GM10266 (cell line): ENCODE measurements around the gene PHKB.

ENCODE experiments used
- DNase-seq: peaks from one replicate; pipeline ENCODE4 v3.0.0; 2012; ENCODE audit errors: extremely low spot score
- TF ChIP-seq, protein P1 (sequence below): IDR thresholded peaks from 2 replicates; pipeline ENCODE4 v1.5.1; 2012; ENCODE audit warnings: mild to moderate bottlenecking, low read depth; ENCODE audit not compliant: control insufficient read depth, insufficient read depth; ENCODE audit errors: missing control alignments

The PHKB gene

DNA sequence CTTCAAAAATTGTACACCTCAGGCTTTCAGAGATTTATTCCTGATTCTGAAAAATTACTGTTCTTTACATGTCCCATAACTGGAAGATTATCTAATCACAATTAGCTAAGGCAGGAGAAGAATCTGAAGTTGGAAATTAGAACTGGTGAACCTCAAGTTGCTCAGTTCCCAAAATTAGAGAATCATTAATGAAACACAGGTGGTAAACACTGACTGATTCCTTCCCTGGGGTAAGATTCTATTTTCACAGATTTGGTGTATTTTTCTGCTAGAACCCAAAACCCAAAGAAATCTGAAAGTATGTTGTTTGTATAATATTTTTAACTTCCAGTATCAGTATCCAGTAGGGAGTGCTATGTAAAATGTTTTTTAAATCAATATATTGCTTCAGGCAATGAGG is 25.7 kb downstream of the PHKB start:
- TF ChIP-seq, protein P1, sequence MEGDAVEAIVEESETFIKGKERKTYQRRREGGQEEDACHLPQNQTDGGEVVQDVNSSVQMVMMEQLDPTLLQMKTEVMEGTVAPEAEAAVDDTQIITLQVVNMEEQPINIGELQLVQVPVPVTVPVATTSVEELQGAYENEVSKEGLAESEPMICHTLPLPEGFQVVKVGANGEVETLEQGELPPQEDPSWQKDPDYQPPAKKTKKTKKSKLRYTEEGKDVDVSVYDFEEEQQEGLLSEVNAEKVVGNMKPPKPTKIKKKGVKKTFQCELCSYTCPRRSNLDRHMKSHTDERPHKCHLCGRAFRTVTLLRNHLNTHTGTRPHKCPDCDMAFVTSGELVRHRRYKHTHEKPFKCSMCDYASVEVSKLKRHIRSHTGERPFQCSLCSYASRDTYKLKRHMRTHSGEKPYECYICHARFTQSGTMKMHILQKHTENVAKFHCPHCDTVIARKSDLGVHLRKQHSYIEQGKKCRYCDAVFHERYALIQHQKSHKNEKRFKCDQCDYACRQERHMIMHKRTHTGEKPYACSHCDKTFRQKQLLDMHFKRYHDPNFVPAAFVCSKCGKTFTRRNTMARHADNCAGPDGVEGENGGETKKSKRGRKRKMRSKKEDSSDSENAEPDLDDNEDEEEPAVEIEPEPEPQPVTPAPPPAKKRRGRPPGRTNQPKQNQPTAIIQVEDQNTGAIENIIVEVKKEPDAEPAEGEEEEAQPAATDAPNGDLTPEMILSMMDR, result no peak
- DNase-seq, result no peak

DNA sequence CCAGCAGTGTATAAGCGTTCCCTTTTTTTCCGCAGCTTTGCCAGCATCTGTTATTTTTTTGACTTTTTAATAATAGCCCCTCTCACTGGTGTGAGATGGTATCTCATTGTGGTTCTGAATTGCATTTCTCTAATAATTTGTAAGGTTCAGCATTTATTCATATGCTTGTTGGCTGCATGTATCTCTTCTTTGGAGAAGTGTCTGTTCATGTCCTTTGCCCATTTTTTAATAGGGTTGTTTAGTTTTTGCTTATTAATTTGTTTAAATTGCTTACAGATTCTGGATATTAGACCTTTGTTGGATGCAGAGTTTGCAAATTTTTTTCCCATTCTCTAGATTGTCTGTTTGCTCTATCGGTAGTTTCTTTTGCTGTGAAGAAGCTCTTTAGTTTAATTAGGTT is 26.9 kb downstream of the PHKB start:
- TF ChIP-seq, protein P1, result no peak
- no peak for DNase-seq

DNA sequence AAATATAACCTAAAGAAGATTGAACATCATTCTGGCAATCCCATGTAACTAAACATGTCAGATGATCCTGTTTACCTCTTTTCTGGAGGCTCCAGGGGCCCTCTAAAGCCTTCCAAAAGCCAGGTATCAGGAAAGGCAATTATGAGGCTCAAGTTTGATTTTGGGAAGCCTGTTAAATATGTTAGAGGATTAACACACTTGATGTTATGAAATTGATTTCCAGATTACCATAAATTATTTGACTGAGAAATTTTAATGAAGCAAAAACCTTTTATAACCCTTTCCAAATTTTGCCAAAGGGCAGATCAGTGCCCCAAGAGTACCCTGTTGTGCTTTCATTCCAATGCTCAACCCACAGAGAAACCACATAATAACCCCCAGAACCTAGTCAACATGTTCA is 29.3 kb downstream of the PHKB start:
- TF ChIP-seq, protein P1, result no peak
- DNase-seq, result no peak

DNA sequence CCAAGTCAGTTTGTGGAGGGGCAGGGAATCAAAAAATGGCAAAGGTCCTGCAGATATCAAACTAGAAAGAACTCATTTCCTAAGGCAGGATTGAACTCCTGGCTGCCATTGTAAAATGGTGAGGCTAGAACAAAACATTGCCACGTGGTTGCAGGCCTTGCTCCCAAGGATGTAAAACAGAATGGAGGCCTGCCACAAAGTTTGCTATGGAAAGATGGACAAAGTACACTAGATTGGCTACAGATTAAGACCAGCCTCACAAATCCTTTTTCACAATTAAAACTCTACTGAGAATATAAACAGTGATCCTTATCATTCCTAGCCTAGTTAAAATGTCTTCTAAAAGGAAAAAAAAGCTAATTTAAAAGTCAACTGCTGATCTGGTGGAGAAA is 30.9 kb downstream of the PHKB start:
- TF ChIP-seq, protein P1, result no peak
- no peak for DNase-seq

DNA sequence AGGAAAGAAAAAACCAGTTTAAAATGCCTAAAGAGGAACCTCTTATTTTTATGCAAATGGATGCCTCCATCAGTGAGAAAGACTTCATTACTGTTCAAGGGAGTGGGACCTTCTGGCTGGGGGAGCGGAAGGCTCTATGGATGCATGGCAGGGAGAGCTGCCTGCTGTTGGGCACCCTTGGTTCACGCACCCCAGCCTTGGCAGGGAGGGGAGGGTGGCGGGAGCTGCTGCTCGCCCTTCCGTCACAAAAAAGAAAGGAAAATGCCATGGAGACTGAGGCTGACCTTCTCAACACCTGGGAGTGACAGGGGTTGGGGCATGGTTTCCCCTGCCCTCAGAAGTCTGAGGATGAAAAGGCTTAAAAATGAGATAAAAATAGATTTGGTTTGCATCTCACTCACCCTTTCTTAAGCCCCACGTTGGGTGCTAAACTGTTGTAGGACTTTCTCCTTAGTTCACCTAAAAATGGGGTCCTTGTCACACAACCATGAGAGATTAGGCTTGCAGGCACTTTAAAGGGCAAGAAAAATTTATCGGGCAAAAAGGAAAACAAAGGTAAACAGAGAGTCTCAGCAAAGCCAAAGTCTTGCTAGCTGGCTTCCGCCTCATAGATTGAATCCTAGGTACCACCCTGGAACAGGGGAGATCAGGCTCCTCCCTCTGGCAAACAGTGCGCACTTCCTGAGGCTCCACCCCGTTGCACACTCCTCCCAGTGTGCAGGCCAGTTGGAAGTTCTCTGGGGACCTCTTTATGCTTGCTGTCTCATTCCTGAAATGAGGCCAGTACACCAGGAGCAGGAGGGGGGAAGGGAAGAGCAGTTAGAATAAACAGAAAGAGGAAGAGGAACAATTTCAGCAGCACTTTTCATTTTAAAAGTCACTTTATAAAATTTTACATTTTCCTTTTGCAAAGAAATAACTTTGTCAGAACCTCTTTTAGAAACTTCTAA is 31.6 kb downstream of the PHKB start:
- TF ChIP-seq, protein P1, result no peak
- peak; percentile 52 for DNase-seq

DNA sequence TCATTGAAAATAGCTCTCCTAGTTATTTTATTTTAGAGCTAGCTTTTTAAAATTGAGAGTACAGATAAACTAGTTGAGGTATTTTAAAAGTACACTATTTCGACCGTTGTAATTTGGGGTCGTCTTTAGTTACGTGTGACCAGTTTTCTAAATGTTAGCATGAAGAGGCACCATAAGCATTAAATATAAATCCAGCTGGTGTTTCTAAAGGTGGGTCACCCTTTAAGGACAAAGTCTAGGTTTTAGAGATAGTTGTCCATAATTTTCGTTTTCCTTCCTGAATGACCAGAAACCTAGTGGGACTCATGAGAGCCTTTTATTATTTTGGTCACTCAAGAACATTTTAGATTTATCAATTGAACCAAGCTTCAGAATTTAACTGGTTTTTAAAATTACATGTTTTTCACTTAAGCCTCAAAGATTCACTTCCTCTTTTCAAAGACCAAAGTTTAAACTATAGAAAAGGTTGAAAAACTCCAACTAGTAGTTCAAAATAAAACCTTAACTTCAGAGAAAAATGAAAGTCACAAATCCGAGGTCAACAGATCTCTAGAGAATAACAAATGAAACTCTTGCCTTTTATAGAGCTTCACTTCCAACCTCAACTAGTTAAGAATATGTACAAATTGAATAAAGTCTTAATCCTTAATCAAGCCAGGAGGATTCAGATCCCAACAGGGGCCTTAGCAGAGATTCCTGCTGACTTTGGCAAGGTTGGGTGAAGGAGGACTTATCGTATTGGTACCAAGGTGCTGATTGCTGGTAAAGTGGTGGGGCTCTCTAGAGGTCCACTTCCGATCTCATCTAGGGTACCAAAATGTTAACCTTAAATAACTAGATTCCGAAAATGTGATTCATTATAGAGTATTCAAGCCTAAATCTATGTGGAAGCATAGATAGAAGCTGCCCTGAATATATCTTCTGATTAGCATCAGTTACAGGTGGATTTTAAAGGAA is 32.5 kb downstream of the PHKB start:
- TF ChIP-seq, protein P1, result no peak
- DNase-seq, result peak; percentile 8

DNA sequence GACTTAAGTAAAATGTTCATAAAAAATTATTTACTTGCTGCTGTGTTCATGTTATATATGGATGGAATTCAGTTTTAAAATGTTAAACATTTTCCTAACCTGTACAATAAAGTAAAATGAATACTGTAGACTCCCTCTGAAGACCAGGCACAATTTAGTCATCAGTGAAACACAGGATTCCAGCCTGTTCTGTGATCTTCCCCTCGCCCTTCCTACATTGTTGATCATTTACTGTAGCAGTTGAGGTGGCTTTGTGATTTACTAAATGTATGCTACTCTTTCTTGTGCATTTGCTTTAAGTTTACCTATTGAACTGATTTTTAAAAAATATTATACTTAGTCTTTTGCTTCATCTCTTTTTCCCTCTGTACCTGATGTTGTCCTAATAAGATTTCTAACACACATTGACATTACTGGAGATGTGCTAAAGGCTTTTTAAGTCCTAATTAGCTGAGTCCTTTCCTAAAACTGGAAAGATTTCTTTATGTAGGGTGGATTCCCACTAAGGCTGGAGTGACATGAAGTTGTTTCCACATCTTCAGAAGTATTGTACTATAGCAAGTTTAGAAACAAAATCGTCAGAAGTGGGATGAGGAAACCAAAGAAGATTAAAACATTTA is 38.1 kb downstream of the PHKB start:
- no peak for DNase-seq
- TF ChIP-seq, protein P1, result no peak
